NCI-H1105 treated with DMSO at 0.1 percent for 48 hours (cell line): ENCODE data around the gene MOCS2.

Experiments
- DNase-seq: peaks from one replicate; lab custom pipeline; 2025; lab: John Stamatoyannopoulos, UW

MOCS2 gene

DNA sequence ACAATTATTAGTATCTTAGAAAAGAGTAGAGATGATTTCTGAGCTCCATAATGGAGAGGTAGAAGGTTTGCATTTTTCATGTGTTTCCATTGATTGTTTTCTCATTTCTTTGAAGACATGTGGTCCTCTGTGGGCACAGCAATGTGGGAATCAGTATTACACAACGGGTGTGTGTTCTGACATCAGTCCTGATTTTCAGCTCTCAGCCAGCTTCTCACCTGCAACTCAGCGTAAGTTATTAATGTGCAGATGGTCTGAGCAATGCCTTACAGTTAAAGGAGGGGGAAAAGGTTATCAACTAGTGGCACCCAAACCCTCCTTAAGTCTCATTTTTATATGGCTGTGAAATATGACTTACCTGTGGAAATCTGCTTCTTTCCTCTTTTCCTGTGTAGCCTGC lies 61.3 kb downstream of the MOCS2 start:
- DNase-seq: no peak
